ENCODE results near the gene ANXA4.

- TF ChIP-seq CTCF (IDR thresholded peaks at IDR 0.05) = no peak
- TF ChIP-seq POLR2A (IDR thresholded peaks at IDR 0.05) = no peak
These were observed 33.3 kb downstream of the ANXA4 start for GRCh38 chr2:69774984-69775982.

Measured in esophagus squamous epithelium (tissue), 4 donors.